K562 (cell line): ENCODE data around the gene HACD1. TPM values are rescaled to one million over a fixed set of nuclear protein-coding genes. Genes with fewer than 3 reads are reported as not detected.

ENCODE experiments used
- ESRRB ChIP-seq: fragments of 250-450 bp; sonication (Bioruptor Pico); IDR thresholded peaks from 2 replicates; pipeline ENCODE4 v1.5.0; 2020; ENCODE audit warnings: mild to moderate bottlenecking, moderate library complexity, borderline replicate concordance
- ILK ChIP-seq: fragments of 450-650 bp; IDR thresholded peaks from 2 replicates; pipeline ENCODE4 v1.6.1; 2016; ENCODE audit warnings: missing genetic modification characterization, low read depth, mild to moderate bottlenecking, missing compliant biosample characterization, moderate library complexity, borderline replicate concordance
- NR1H2 ChIP-seq: sonication (generic); formaldehyde crosslinking; IDR thresholded peaks from 2 replicates; pipeline ENCODE4 v1.4.0; 2020; ENCODE audit warnings: mild to moderate bottlenecking, missing genetic modification reagents
- PURB ChIP-seq: sonication (generic); formaldehyde crosslinking; IDR thresholded peaks from 2 replicates; pipeline ENCODE4 v1.9.0; 2021; ENCODE audit warnings: low read depth, mild to moderate bottlenecking, missing genetic modification reagents
- SMAD4 ChIP-seq: fragments of 250-450 bp; sonication (Bioruptor Pico); conservative IDR thresholded peaks from 2 replicates; pipeline ENCODE4 v1.8.0; 2021; ENCODE audit warnings: inconsistent platforms, mild to moderate bottlenecking, moderate library complexity
- SMARCA5 ChIP-seq: fragments of 450-650 bp; IDR thresholded peaks from 2 replicates; pipeline ENCODE4 v1.6.1; 2016
- ZKSCAN3 ChIP-seq: fragments of 250-450 bp; sonication (Bioruptor Pico); IDR thresholded peaks from 2 replicates; pipeline ENCODE4 v1.4.0; 2020
- ZNF165 ChIP-seq: fragments of 250-450 bp; sonication (Bioruptor Pico); IDR thresholded peaks from 2 replicates; pipeline ENCODE4 v1.4.0; 2020; ENCODE audit warnings: borderline replicate concordance
- ZNF444 ChIP-seq: fragments of 250-450 bp; sonication (Bioruptor Pico); IDR thresholded peaks from 2 replicates; pipeline ENCODE4 v1.4.0; 2020; ENCODE audit warnings: mild to moderate bottlenecking, moderate library complexity
- polyA plus RNA-seq, 8 experiments: library from polyadenylated mRNA; depleted of rRNA in 4 of 8; stranded (reverse) in 5 of 8; unstranded in 3 of 8; fragments of >200 nt; fragmentation: Nextera tagmentation in 2 of 8; fragmentation: Illumina TruSeq in 1 of 8; extraction: Ambion mirVana in 2 of 8; extraction: Trizol in 1 of 8; gene quantifications; 2 replicates each; pipeline versions ENCODE4 v1.2.1 to v1.2.3, GENCODE V29; 2011 to 2014; ENCODE audit warnings: inconsistent platforms in 1 of 8, missing spikeins in 1 of 8
- total RNA-seq, 7 experiments: library from RNA; depleted of rRNA in 6 of 7; stranded (reverse); fragments of >200 nt in 6 of 7; fragmentation: Illumina TruSeq in 2 of 7; extraction: Trizol in 2 of 7; gene quantifications; 2 replicates each; pipeline versions ENCODE4 v1.2.1 to v1.2.3, GENCODE V29; 2011 to 2021; ENCODE audit warnings: low replicate concordance in 1 of 7
- TF ChIP-seq, protein P1 (sequence below), 2 experiments: fragments of 450-650 bp; formaldehyde crosslinking in 1 of 2; IDR thresholded peaks; 2 replicates each; pipeline versions ENCODE4 v1.4.0 to v1.6.1; 2014 to 2020; ENCODE audit warnings: mild to moderate bottlenecking in 2 of 2, borderline replicate concordance in 1 of 2, low read depth in 1 of 2
- TF ChIP-seq, protein P2 (sequence below): sonication (generic); formaldehyde crosslinking; IDR thresholded peaks from 2 replicates; pipeline ENCODE4 v1.5.0; 2020; ENCODE audit warnings: missing genetic modification reagents
- TF ChIP-seq, protein P3 (sequence below): fragments of 150-350 bp; conservative IDR thresholded peaks from 2 replicates; pipeline ENCODE4 v1.6.1; 2014; ENCODE audit warnings: low read length
- TF ChIP-seq, protein P4 (sequence below), 3 experiments: IDR thresholded peaks in 2 of 3; conservative IDR thresholded peaks in 1 of 3; 2 replicates each; pipeline ENCODE4 v1.5.1; 2011 to 2012; ENCODE audit warnings: low read length in 3 of 3, mild to moderate bottlenecking in 3 of 3, control low read depth in 2 of 3, improper control_type of control experiment in 1 of 3, inconsistent platforms in 1 of 3, low read depth in 1 of 3, mixed read lengths in 1 of 3, moderate library complexity in 1 of 3; ENCODE audit not compliant: insufficient read depth in 2 of 3

Gene HACD1
- total and polyA plus RNA-seq, 9 of the 15 experiments (the other 6 are each of a cell fraction or from before 2014, with no cell fraction given) = 0.99 to 4.5 (median 2.4) TPM

DNA sequence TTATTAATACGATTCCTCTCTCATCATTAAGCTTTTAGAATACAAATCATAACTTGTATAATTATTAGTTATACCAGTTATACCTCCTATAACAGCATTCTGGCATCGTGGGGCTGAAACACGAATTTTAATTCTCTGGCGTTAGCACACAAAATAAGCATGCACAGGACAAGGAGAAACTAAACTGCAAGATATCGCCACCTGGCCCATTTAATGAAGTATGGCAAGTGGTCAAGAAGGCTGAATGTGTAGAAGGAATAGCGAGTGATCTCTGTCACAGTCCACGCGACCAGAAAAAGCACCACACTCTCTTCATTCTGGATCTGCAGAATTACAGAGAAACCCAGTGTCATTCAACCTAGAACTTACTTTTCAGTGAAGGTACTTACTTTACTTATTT lies 18.1 kb downstream of the HACD1 start (continued):
- TF ChIP-seq, protein P1, sequence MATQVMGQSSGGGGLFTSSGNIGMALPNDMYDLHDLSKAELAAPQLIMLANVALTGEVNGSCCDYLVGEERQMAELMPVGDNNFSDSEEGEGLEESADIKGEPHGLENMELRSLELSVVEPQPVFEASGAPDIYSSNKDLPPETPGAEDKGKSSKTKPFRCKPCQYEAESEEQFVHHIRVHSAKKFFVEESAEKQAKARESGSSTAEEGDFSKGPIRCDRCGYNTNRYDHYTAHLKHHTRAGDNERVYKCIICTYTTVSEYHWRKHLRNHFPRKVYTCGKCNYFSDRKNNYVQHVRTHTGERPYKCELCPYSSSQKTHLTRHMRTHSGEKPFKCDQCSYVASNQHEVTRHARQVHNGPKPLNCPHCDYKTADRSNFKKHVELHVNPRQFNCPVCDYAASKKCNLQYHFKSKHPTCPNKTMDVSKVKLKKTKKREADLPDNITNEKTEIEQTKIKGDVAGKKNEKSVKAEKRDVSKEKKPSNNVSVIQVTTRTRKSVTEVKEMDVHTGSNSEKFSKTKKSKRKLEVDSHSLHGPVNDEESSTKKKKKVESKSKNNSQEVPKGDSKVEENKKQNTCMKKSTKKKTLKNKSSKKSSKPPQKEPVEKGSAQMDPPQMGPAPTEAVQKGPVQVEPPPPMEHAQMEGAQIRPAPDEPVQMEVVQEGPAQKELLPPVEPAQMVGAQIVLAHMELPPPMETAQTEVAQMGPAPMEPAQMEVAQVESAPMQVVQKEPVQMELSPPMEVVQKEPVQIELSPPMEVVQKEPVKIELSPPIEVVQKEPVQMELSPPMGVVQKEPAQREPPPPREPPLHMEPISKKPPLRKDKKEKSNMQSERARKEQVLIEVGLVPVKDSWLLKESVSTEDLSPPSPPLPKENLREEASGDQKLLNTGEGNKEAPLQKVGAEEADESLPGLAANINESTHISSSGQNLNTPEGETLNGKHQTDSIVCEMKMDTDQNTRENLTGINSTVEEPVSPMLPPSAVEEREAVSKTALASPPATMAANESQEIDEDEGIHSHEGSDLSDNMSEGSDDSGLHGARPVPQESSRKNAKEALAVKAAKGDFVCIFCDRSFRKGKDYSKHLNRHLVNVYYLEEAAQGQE (IDR thresholded peaks at IDR 0.05; ENCODE audit: borderline replicate concordance) = peak; percentile 72; the same call in 1 of the 2 replicates
- TF ChIP-seq, protein P1 (CRISPR knock-in tag; IDR thresholded peaks at IDR 0.05; ENCODE audit: low read depth) = no peak
- TF ChIP-seq ZKSCAN3 (CRISPR knock-in tag) (no peak), ESRRB (CRISPR knock-in tag) (no peak), PURB (CRISPR knock-in tag) (no peak), SMARCA5 (no peak), ZNF165 (no peak), ILK (tag) (no peak), ZNF444 (CRISPR knock-in tag) (no peak), NR1H2 (CRISPR knock-in tag) (no peak), SMAD4 (CRISPR knock-in tag) (no peak)
- TF ChIP-seq, protein P2, sequence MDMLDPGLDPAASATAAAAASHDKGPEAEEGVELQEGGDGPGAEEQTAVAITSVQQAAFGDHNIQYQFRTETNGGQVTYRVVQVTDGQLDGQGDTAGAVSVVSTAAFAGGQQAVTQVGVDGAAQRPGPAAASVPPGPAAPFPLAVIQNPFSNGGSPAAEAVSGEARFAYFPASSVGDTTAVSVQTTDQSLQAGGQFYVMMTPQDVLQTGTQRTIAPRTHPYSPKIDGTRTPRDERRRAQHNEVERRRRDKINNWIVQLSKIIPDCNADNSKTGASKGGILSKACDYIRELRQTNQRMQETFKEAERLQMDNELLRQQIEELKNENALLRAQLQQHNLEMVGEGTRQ = no peak
- TF ChIP-seq, protein P3, sequence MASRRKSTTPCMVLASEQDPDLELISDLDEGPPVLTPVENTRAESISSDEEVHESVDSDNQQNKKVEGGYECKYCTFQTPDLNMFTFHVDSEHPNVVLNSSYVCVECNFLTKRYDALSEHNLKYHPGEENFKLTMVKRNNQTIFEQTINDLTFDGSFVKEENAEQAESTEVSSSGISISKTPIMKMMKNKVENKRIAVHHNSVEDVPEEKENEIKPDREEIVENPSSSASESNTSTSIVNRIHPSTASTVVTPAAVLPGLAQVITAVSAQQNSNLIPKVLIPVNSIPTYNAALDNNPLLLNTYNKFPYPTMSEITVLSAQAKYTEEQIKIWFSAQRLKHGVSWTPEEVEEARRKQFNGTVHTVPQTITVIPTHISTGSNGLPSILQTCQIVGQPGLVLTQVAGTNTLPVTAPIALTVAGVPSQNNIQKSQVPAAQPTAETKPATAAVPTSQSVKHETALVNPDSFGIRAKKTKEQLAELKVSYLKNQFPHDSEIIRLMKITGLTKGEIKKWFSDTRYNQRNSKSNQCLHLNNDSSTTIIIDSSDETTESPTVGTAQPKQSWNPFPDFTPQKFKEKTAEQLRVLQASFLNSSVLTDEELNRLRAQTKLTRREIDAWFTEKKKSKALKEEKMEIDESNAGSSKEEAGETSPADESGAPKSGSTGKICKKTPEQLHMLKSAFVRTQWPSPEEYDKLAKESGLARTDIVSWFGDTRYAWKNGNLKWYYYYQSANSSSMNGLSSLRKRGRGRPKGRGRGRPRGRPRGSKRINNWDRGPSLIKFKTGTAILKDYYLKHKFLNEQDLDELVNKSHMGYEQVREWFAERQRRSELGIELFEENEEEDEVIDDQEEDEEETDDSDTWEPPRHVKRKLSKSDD = no peak
- TF ChIP-seq, protein P4, sequence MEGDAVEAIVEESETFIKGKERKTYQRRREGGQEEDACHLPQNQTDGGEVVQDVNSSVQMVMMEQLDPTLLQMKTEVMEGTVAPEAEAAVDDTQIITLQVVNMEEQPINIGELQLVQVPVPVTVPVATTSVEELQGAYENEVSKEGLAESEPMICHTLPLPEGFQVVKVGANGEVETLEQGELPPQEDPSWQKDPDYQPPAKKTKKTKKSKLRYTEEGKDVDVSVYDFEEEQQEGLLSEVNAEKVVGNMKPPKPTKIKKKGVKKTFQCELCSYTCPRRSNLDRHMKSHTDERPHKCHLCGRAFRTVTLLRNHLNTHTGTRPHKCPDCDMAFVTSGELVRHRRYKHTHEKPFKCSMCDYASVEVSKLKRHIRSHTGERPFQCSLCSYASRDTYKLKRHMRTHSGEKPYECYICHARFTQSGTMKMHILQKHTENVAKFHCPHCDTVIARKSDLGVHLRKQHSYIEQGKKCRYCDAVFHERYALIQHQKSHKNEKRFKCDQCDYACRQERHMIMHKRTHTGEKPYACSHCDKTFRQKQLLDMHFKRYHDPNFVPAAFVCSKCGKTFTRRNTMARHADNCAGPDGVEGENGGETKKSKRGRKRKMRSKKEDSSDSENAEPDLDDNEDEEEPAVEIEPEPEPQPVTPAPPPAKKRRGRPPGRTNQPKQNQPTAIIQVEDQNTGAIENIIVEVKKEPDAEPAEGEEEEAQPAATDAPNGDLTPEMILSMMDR (IDR thresholded peaks at IDR 0.05 in 2 of 3, conservative IDR thresholded peaks at IDR 0.05 in 1 of 3; ENCODE audit: insufficient read depth in 2 of 3, low read depth in 1 of 3, low read length in 3 of 3) = peak; percentile 49 to 63 (median 61)
